ENCODE data around the gene IRF9.

IRF9 gene

GRCh38 chr14:24149302-24149969 lies 11.6 kb upstream of the IRF9 start:
- DNase-seq (ENCODE audit: low read depth) = no peak

GRCh38 chr14:24150061-24150460 lies 11.0 kb upstream of the IRF9 start:
- no peak for DNase-seq (ENCODE audit: low read depth)

GRCh38 chr14:24150567-24150966 lies 10.5 kb upstream of the IRF9 start:
- no peak for DNase-seq (ENCODE audit: low read depth)

- DNase-seq (ENCODE audit: low read depth) = no peak
Observed at GRCh38 chr14:24150993-24151392, 10.1 kb upstream of the IRF9 start.

GRCh38 chr14:24151404-24152080 lies 9.5 kb upstream of the IRF9 start:
- DNase-seq (ENCODE audit: low read depth) = no peak

- DNase-seq (ENCODE audit: low read depth) = no peak
Observed at GRCh38 chr14:24155100-24155499, 6.0 kb upstream of the IRF9 start.

- no peak for DNase-seq (ENCODE audit: low read depth)
Observed at GRCh38 chr14:24156840-24157239, 4.2 kb upstream of the IRF9 start.

GRCh38 chr14:24157331-24157730 lies 3.7 kb upstream of the IRF9 start:
- no peak for DNase-seq (ENCODE audit: low read depth)

GRCh38 chr14:24159777-24160498 lies 1.1 kb upstream of the IRF9 start:
- no peak for DNase-seq (ENCODE audit: low read depth)

- no peak for DNase-seq (ENCODE audit: low read depth)
Observed at GRCh38 chr14:24160499-24160849, 591 bp upstream of the IRF9 start.

- no peak for DNase-seq (ENCODE audit: low read depth)
Observed at GRCh38 chr14:24162093-24162492, 1.0 kb downstream of the IRF9 start.

- no peak for DNase-seq (ENCODE audit: low read depth)
Observed at GRCh38 chr14:24164518-24164991, 3.5 kb downstream of the IRF9 start.

- DNase-seq (ENCODE audit: low read depth) = no peak
Observed at GRCh38 chr14:24165785-24166184, 4.7 kb downstream of the IRF9 start.

GRCh38 chr14:24167469-24168114 lies 6.5 kb downstream of the IRF9 start:
- DNase-seq (ENCODE audit: low read depth) = no peak

GRCh38 chr14:24171422-24172260 lies 10.6 kb downstream of the IRF9 start, which contains the start of gene REC8:
Gene REC8 (plus strand): TSS chr14:24172080. CDS start chr14:24172553, 473 bp downstream.
- DNase-seq (ENCODE audit: low read depth) = no peak

GRCh38 chr14:24172261-24172860 lies 11.3 kb downstream of the IRF9 start:
- DNase-seq (ENCODE audit: low read depth) = no peak

- DNase-seq (ENCODE audit: low read depth) = no peak
Observed at GRCh38 chr14:24172871-24173281, 11.8 kb downstream of the IRF9 start.

- DNase-seq (ENCODE audit: low read depth) = no peak
Observed at GRCh38 chr14:24176599-24176998, 15.5 kb downstream of the IRF9 start.

GRCh38 chr14:24177041-24177825 lies 16.2 kb downstream of the IRF9 start:
- no peak for DNase-seq (ENCODE audit: low read depth)

GRCh38 chr14:24177891-24178290 lies 16.8 kb downstream of the IRF9 start:
- DNase-seq (ENCODE audit: low read depth) = no peak
